G401 (cell line): Measurements from ENCODE around the gene PCDHGA8. TPM values are rescaled to one million over a fixed set of nuclear protein-coding genes. Genes with fewer than 3 reads are reported as not detected.
"Not testable (repeated sequence)": the region's sequence is repeated elsewhere in the genome, so short reads cannot be mapped to it uniquely, and the experiment has no call there.

Source experiments
- DNase-seq: peaks from one replicate; pipeline ENCODE4 v3.0.0-alpha.2; 2015; ENCODE audit warnings: low spot score
- in situ Hi-C: cut with HindIII; loops from 2 replicates; pipeline ENCODE4 v1.10.0; 2016; ENCODE audit warnings: low sequenced_read_pairs, mixed read lengths
- total RNA-seq: library from RNA; depleted of rRNA; stranded (reverse); fragments of >200 nt; shearing (Covaris generic); gene quantifications from 2 replicates; pipeline ENCODE4 v1.2.3, GENCODE V29; 2014; rRNA removed

The PCDHGA8 gene
- total RNA-seq, 1 experiment from 2014 or later: not detected

- in situ Hi-C loops: no loop called here
- DNase-seq: no peak
Measured at GRCh38 chr5:141427783-141428426, 35.5 kb downstream of the PCDHGA8 start.

GRCh38 chr5:141430332-141431113 lies 38.1 kb downstream of the PCDHGA8 start, which contains the start of gene PCDHGA12:
Gene PCDHGA12, plus strand, starts transcription at chr5:141430507. Its CDS starts 253 bp downstream, at chr5:141430760.
- in situ Hi-C loops: no loop called here
- DNase-seq: peak; percentile 23

- no peak for DNase-seq
- in situ Hi-C loops: no loop called here
Measured at GRCh38 chr5:141431286-141431685, 38.9 kb downstream of the PCDHGA8 start.

GRCh38 chr5:141432308-141432707 lies 39.9 kb downstream of the PCDHGA8 start:
- DNase-seq, in situ Hi-C loops: not testable (repeated sequence)

- in situ Hi-C loops, DNase-seq: not testable (repeated sequence)
Measured at GRCh38 chr5:141432726-141433125, 40.3 kb downstream of the PCDHGA8 start.

GRCh38 chr5:141434006-141434405 lies 41.6 kb downstream of the PCDHGA8 start:
- no peak for DNase-seq
- in situ Hi-C loops: no loop called here

- DNase-seq: no peak
- in situ Hi-C loops: no loop called here
Measured at GRCh38 chr5:141437221-141437620, 44.8 kb downstream of the PCDHGA8 start.

GRCh38 chr5:141439411-141440141 lies 47.1 kb downstream of the PCDHGA8 start:
- DNase-seq: peak; percentile 2
- in situ Hi-C loops: no loop called here

GRCh38 chr5:141440341-141440740 lies 47.9 kb downstream of the PCDHGA8 start:
- in situ Hi-C loops: no loop called here
- DNase-seq: no peak

GRCh38 chr5:141441571-141442170 lies 49.2 kb downstream of the PCDHGA8 start:
- in situ Hi-C loops: no loop called here
- no peak for DNase-seq

Other genes starting within 250 kb of the PCDHGA8 start
- not detected in 2 replicates for gene PCDHB6, start 242.6 kb upstream of the PCDHGA8 start, total RNA-seq
- gene PCDHB7, start 220.0 kb upstream of the PCDHGA8 start, total RNA-seq: not detected in 2 replicates
- gene PCDHB8, start 214.8 kb upstream of the PCDHGA8 start, total RNA-seq: 0.10 TPM in 1 of 2 replicates, not detected in the other
- gene PCDHB16, start 210.2 kb upstream of the PCDHGA8 start, total RNA-seq: 0.25 and 1.3 TPM in 2 replicates
- 0.18 and 7.3 TPM in 2 replicates for gene PCDHB9, start 205.5 kb upstream of the PCDHGA8 start, total RNA-seq
- 0.44 TPM in 1 of 2 replicates, not detected in the other for gene PCDHB10, start 200.3 kb upstream of the PCDHGA8 start, total RNA-seq
- 0.10 and 1.4 TPM in 2 replicates for gene PCDHB11, start 193.0 kb upstream of the PCDHGA8 start, total RNA-seq
- gene PCDHB12, start 183.9 kb upstream of the PCDHGA8 start, total RNA-seq: not detected in 2 replicates
- not detected in 2 replicates for gene PCDHB13, start 178.7 kb upstream of the PCDHGA8 start, total RNA-seq
- gene PCDHB14, start 169.3 kb upstream of the PCDHGA8 start, total RNA-seq: 0.27 and 0.55 TPM in 2 replicates
- gene PCDHB15, start 147.2 kb upstream of the PCDHGA8 start, total RNA-seq: not detected in 2 replicates
- gene SLC25A2, start 88.6 kb upstream of the PCDHGA8 start, total RNA-seq: not detected in 2 replicates
- gene TAF7, start 71.8 kb upstream of the PCDHGA8 start, total RNA-seq: 131 and 164 TPM in 2 replicates
- gene PCDHGA1, start 62.1 kb upstream of the PCDHGA8 start, total RNA-seq: not detected in 2 replicates
- gene PCDHGA2, start 53.9 kb upstream of the PCDHGA8 start, total RNA-seq: not detected in 2 replicates
- gene PCDHGA3, start 48.8 kb upstream of the PCDHGA8 start, total RNA-seq: not detected in 2 replicates
- not detected in 2 replicates for gene PCDHGB1, start 42.5 kb upstream of the PCDHGA8 start, total RNA-seq
- gene PCDHGA4, start 37.6 kb upstream of the PCDHGA8 start, total RNA-seq: 0.06 TPM in 1 of 2 replicates, not detected in the other
- gene PCDHGB2, start 32.6 kb upstream of the PCDHGA8 start, total RNA-seq: 0.18 TPM in 1 of 2 replicates, not detected in the other
- gene PCDHGA5, start 28.5 kb upstream of the PCDHGA8 start, total RNA-seq: 0.24 TPM in 1 of 2 replicates, not detected in the other
- not detected in 2 replicates for gene PCDHGB3, start 22.4 kb upstream of the PCDHGA8 start, total RNA-seq
- 0.92 TPM in 1 of 2 replicates, not detected in the other for gene PCDHGA6, start 18.7 kb upstream of the PCDHGA8 start, total RNA-seq
- gene PCDHGA7, start 9.9 kb upstream of the PCDHGA8 start, total RNA-seq: not detected in 2 replicates
- not detected in 2 replicates for gene PCDHGB4, start 4.9 kb upstream of the PCDHGA8 start, total RNA-seq
- gene PCDHGB5, start 5.3 kb downstream of the PCDHGA8 start, total RNA-seq: not detected in 2 replicates
- not detected in 2 replicates for gene PCDHGA9, start 10.1 kb downstream of the PCDHGA8 start, total RNA-seq
- not detected in 2 replicates for gene PCDHGB6, start 15.4 kb downstream of the PCDHGA8 start, total RNA-seq
- gene PCDHGA10, start 20.4 kb downstream of the PCDHGA8 start, total RNA-seq: 0.31 and 0.71 TPM in 2 replicates
- gene PCDHGB7, start 25.0 kb downstream of the PCDHGA8 start, total RNA-seq: 0.68 TPM in 1 of 2 replicates, not detected in the other
- not detected in 2 replicates for gene PCDHGA11, start 28.4 kb downstream of the PCDHGA8 start, total RNA-seq
- not detected in 2 replicates for gene PCDHGA12, start 37.9 kb downstream of the PCDHGA8 start, total RNA-seq
- gene PCDHGC3, start 83.3 kb downstream of the PCDHGA8 start, total RNA-seq: 1.0 and 7.7 TPM in 2 replicates
- not detected in 2 replicates for gene PCDHGC4, start 92.4 kb downstream of the PCDHGA8 start, total RNA-seq
- 0.14 and 0.18 TPM in 2 replicates for gene PCDHGC5, start 96.4 kb downstream of the PCDHGA8 start, total RNA-seq
- 23.5 and 34.0 TPM in 2 replicates for gene DIAPH1, start 226.4 kb downstream of the PCDHGA8 start, total RNA-seq
- gene HDAC3, start 244.2 kb downstream of the PCDHGA8 start, total RNA-seq: 105 and 117 TPM in 2 replicates
- 9.9 and 21.2 TPM in 2 replicates for gene RELL2, start 244.4 kb downstream of the PCDHGA8 start, total RNA-seq